A549 (cell line): ENCODE results near the gene ANG. TPM values are rescaled to one million over a fixed set of nuclear protein-coding genes. Genes with fewer than 3 reads are reported as not detected.

Source experiments
- ATAC-seq, 2 experiments: fragments of 200-7000 bp in 1 of 2; fragments of >200 bp in 1 of 2; cut with Nextera tagmentation in 1 of 2; cut with Tn5 transposase in 1 of 2; 3 replicates each; pipeline versions ENCODE4 v1.8.0 to v1.9.1; 2018 to 2020; ENCODE audit warnings: mild to moderate bottlenecking in 1 of 2, moderate library complexity in 1 of 2
- CTCF ChIA-PET: fragments of 300-600 bp; sonication (Branson Sonifier 250); formaldehyde crosslinking; extraction: SDS; loops from one replicate; lab custom pipeline; 2021; ENCODE audit warnings: antibody characterized with exemption, inconsistent platforms; lab: Yijun Ruan, JAX
- POLR2A ChIA-PET: fragments of 350-600 bp; formaldehyde crosslinking; extraction: SDS; loops from one replicate; lab custom pipeline; 2021; ENCODE audit warnings: antibody characterized with exemption, inconsistent platforms; lab: Yijun Ruan, JAX
- DNase-seq, 2 experiments: peaks; one replicate each; pipeline versions ENCODE4 v3.0.0 to v3.0.0-alpha.2; 2011 to 2016; ENCODE audit warnings: low read depth in 1 of 2, low spot score in 1 of 2
- FAIRE-seq: peaks from 2 replicates; lab custom pipeline; 2011; peaks lifted over from hg19 to GRCh38; lab: Jason Lieb, UNC
- H3K27ac ChIP-seq, 2 experiments: fragments of >200 bp; sonication (Bioruptor Twin); formaldehyde crosslinking; 3 replicates each; pipeline ENCODE4 v1.5.1; 2016 to 2017
- H3K4me1 ChIP-seq: fragments of >200 bp; sonication (Bioruptor Twin); formaldehyde crosslinking; 3 replicates; pipeline ENCODE4 v1.6.1; 2016
- H3K4me2 ChIP-seq: fragments of >200 bp; sonication (Bioruptor Twin); formaldehyde crosslinking; 3 replicates; pipeline ENCODE4 v1.6.1; 2016
- H3K4me3 ChIP-seq: fragments of >200 bp; sonication (Bioruptor Twin); formaldehyde crosslinking; 3 replicates; pipeline ENCODE4 v1.5.1; 2016
- H3K9me3 ChIP-seq: fragments of >200 bp; sonication (Bioruptor Twin); formaldehyde crosslinking; 3 replicates; pipeline ENCODE4 v1.6.1; 2016
- CBX8 ChIP-seq: fragments of 200-600 bp; sonication (generic); IDR thresholded peaks from 2 replicates; pipeline ENCODE4 v1.6.1; 2016
- CEBPB ChIP-seq, 2 experiments: fragments of >200 bp in 1 of 2; sonication (Bioruptor Twin) in 1 of 2; formaldehyde crosslinking in 1 of 2; IDR thresholded peaks; 2 replicates each; pipeline ENCODE4 v1.6.1; 2012 to 2016
- EHF ChIP-seq: fragments of 250-450 bp; sonication (Bioruptor Pico); IDR thresholded peaks from 2 replicates; pipeline ENCODE4 v1.5.0; 2020; ENCODE audit warnings: mild to moderate bottlenecking
- EP300 ChIP-seq, 2 experiments: fragments of >200 bp; sonication (Bioruptor Twin); formaldehyde crosslinking; IDR thresholded peaks; 2 replicates in 1 of 2; 3 replicates in 1 of 2; pipeline ENCODE4 v1.6.1; 2016 to 2017
- FOSB ChIP-seq: fragments of 250-450 bp; sonication (Bioruptor Pico); IDR thresholded peaks from 2 replicates; pipeline ENCODE4 v1.5.0; 2020; ENCODE audit warnings: mild to moderate bottlenecking, moderate library complexity
- GATA3 ChIP-seq: IDR thresholded peaks from 2 replicates; pipeline ENCODE4 v1.6.1; 2012; ENCODE audit warnings: borderline replicate concordance
- HES2 ChIP-seq: fragments of >200 bp; sonication (Bioruptor Twin); formaldehyde crosslinking; IDR thresholded peaks from 2 replicates; pipeline ENCODE4 v1.6.1; 2016
- JUN ChIP-seq, 2 experiments: fragments of >200 bp; sonication (Bioruptor Twin); formaldehyde crosslinking; IDR thresholded peaks; 2 replicates in 1 of 2; 3 replicates in 1 of 2; pipeline ENCODE4 v1.6.1; 2016 to 2017
- KDM1A ChIP-seq: fragments of 200-600 bp; sonication (generic); IDR thresholded peaks from 2 replicates; pipeline ENCODE4 v1.6.1; 2016; ENCODE audit warnings: low read depth, mild to moderate bottlenecking
- KDM5A ChIP-seq: fragments of 200-600 bp; sonication (generic); IDR thresholded peaks from 2 replicates; pipeline ENCODE4 v1.6.1; 2016; ENCODE audit warnings: antibody characterized with exemption, mild to moderate bottlenecking
- MYC ChIP-seq: IDR thresholded peaks from 2 replicates; pipeline ENCODE4 v1.6.1; 2012; ENCODE audit warnings: mild to moderate bottlenecking, inconsistent platforms, low read length, improper control_type of control experiment, borderline replicate concordance
- PHF8 ChIP-seq: fragments of 200-600 bp; sonication (generic); IDR thresholded peaks from 2 replicates; pipeline ENCODE4 v1.6.1; 2016; ENCODE audit warnings: low read depth, mild to moderate bottlenecking, antibody characterized with exemption, moderate library complexity, borderline replicate concordance
- POLR2A ChIP-seq: IDR thresholded peaks from 2 replicates; pipeline ENCODE4 v1.6.1; 2012; ENCODE audit warnings: mild to moderate bottlenecking, low read length
- POLR2AphosphoS2 ChIP-seq: conservative IDR thresholded peaks from 2 replicates; pipeline ENCODE4 v1.6.1; 2012; ENCODE audit warnings: low read length, improper control_type of control experiment, inconsistent platforms
- TFCP2L1 ChIP-seq: fragments of 250-450 bp; sonication (Bioruptor Pico); IDR thresholded peaks from 2 replicates; pipeline ENCODE4 v1.5.0; 2021; ENCODE audit warnings: mild to moderate bottlenecking
- USF2 ChIP-seq: fragments of 450-650 bp; IDR thresholded peaks from 2 replicates; pipeline ENCODE4 v1.6.1; 2014; ENCODE audit warnings: antibody characterized with exemption
- WGBS: methylation state at CpG from one replicate; pipeline ENCODE4 v1.1.6; 2017; ENCODE audit errors: missing lambda C conversion rate; 5-methylcytosine and 5-hydroxymethylcytosine counted together
- polyA plus RNA-seq, 4 experiments: library from polyadenylated mRNA; depleted of rRNA in 3 of 4; stranded (reverse); fragments of >200 nt; fragmentation: RNase III in 1 of 4; extraction: RNeasy Plus Mini Kit Qiagen cat#74134 plus additional on column Dnase treatment in 1 of 4; gene quantifications; 2 replicates in 3 of 4; 3 replicates in 1 of 4; pipeline ENCODE4 v1.2.3, GENCODE V29; 2011 to 2017

Gene ANG
- polyA plus RNA-seq, 2 of the 4 experiments (the other 2 are of a cell fraction) = 10.5 to 35.4 TPM

GRCh38 chr14:20684662-20685456 lies 3.7 kb upstream of the ANG start:
- Histone ChIP-seq H3K4me1 (peaks cover 45% of the 10 kb centered on the region), H3K9me3 (no peaks in the 10 kb centered on the region), H3K4me3 (peak overlapping the region; percentile 58), H3K27ac (peak overlapping the region; percentile 95), H3K4me2 (peak overlapping the region; percentile 81)
- FAIRE-seq (no peak), DNase-seq (peak; percentile 34 to 83), ATAC-seq (peak; percentile 9 to 33; a peak in 4 of 6 replicates)
- TF ChIP-seq POLR2AphosphoS2 (no peak), EP300 (IDR thresholded peaks at IDR 0.05) (no peak), HES2 (0 out of 2 replicates have a peak, but pooled peaks have one; percentile 20), KDM1A (no peak), CEBPB (IDR thresholded peaks at IDR 0.05) (peak; percentile 90 to 92), TFCP2L1 (CRISPR knock-in tag) (no peak), JUN (IDR thresholded peaks at IDR 0.05) (no peak), PHF8 (0 out of 2 replicates have a peak, but pooled peaks have one; percentile 28)
- 2% methylated on average over 22 of the region's 22 CpGs for WGBS
- ChIA-PET CTCF (interaction anchor here (0.7 to 13.8 kb wide), 14 partner anchors 10 to 384 kb away, joined by 3 to 191 read pairs (median 4); no protein-coding TSS in a partner anchor), POLR2A (interaction anchor here (0.6 to 5.1 kb wide), 5 partner anchors 26 to 342 kb away, joined by 3 to 46 read pairs (median 8); partner anchors contain the start of genes PARP2, PIP4P1 and PNP)

GRCh38 chr14:20686386-20687143 lies 2.0 kb upstream of the ANG start:
- peaks cover 41% of the 10 kb centered on the region for H3K4me1 ChIP-seq
- ATAC-seq (no peak), DNase-seq (peak in 1 of 2 experiments; percentile 83), FAIRE-seq (no peak)
- no peaks in the 10 kb centered on the region for H3K9me3 ChIP-seq
- peak overlapping the region; percentile 58 for H3K4me3 ChIP-seq
- H3K4me2 ChIP-seq = peak overlapping the region; percentile 81
- ChIA-PET POLR2A (no interaction called here), CTCF (interaction anchor here (0.6 to 13.8 kb wide), 9 partner anchors 10 to 343 kb away, joined by 3 to 191 read pairs (median 4); partner anchors contain the start of gene PARP2)
- peak overlapping the region; percentile 95 for H3K27ac ChIP-seq
- TF ChIP-seq FOSB = no peak
- peak; percentile 23; the same call in 1 of the 2 replicates for TF ChIP-seq GATA3
- no peak for TF ChIP-seq TFCP2L1 (CRISPR knock-in tag)
- peak in 1 of 2 experiments; percentile 21; a peak in 1 of 5 replicates for TF ChIP-seq JUN (IDR thresholded peaks at IDR 0.05)
- TF ChIP-seq MYC = peak; percentile 66
- TF ChIP-seq CBX8 = no peak
- TF ChIP-seq USF2 = peak; percentile 19; the same call in 1 of the 2 replicates
- peak; percentile 22 to 25; a peak in 2 of 5 replicates for TF ChIP-seq EP300 (IDR thresholded peaks at IDR 0.05)
- no peak for TF ChIP-seq POLR2A
- 21% methylated on average over 7 of the region's 7 CpGs for WGBS

- Histone ChIP-seq H3K27ac (peak overlapping the region; percentile 95), H3K4me3 (peak overlapping the region; percentile 33), H3K4me2 (peak overlapping the region; percentile 81), H3K9me3 (no peaks in the 10 kb centered on the region), H3K4me1 (peaks cover 41% of the 10 kb centered on the region)
- ATAC-seq (no peak), FAIRE-seq (no peak), DNase-seq (peak in 1 of 2 experiments; percentile 76)
- ChIA-PET POLR2A (no interaction called here), CTCF (interaction anchor here (0.7 to 1.5 kb wide), 3 partner anchors 9 to 352 kb away, joined by 3 to 5 read pairs (median 3); no protein-coding TSS in a partner anchor)
- WGBS = 24% methylated on average over 5 of the region's 5 CpGs
- TF ChIP-seq KDM5A (no peak), JUN (IDR thresholded peaks at IDR 0.05) (0 out of 5 replicates have a peak, but pooled peaks of 1 of the 2 experiments have one; percentile 38), EHF (CRISPR knock-in tag) (no peak)
Observed at GRCh38 chr14:20687362-20688166, 1.0 kb upstream of the ANG start.
